Osteoblast (primary cell): ENCODE data around the gene EVPL. TPM values are rescaled to one million over a fixed set of nuclear protein-coding genes. Genes with fewer than 3 reads are reported as not detected.
"Not testable (repeated sequence)": the region's sequence is repeated elsewhere in the genome, so short reads cannot be mapped to it uniquely, and the experiment has no call there.

Experiments
- DNase-seq: peaks from one replicate; pipeline ENCODE4 v3.0.0; 2011; ENCODE audit warnings: low spot score, mixed read lengths; ENCODE audit not compliant: insufficient read length; ENCODE audit errors: missing footprints
- H2AFZ ChIP-seq: 2 replicates; pipeline ENCODE4 v1.6.0; 2011; ENCODE audit warnings: mild to moderate bottlenecking, low read length
- H3K27ac ChIP-seq: 2 replicates; pipeline ENCODE4 v1.5.1; 2011; ENCODE audit warnings: mild to moderate bottlenecking, low read depth, low read length, moderate library complexity
- H3K27me3 ChIP-seq: 2 replicates; pipeline ENCODE4 v1.6.0; 2012; ENCODE audit warnings: mild to moderate bottlenecking, control low read depth, inconsistent platforms, low read length, moderate library complexity; ENCODE audit not compliant: insufficient read depth
- H3K36me3 ChIP-seq: 2 replicates; pipeline ENCODE4 v1.5.1; 2011; ENCODE audit warnings: mild to moderate bottlenecking, low read length, control low read depth, moderate library complexity; ENCODE audit not compliant: insufficient read depth
- H3K4me1 ChIP-seq: 2 replicates; pipeline ENCODE4 v1.5.1; 2011; ENCODE audit warnings: mild to moderate bottlenecking, low read length, control low read depth, moderate library complexity; ENCODE audit not compliant: insufficient read depth
- H3K4me2 ChIP-seq: 2 replicates; pipeline ENCODE4 v1.6.0; 2011; ENCODE audit warnings: mild to moderate bottlenecking, low read length; ENCODE audit not compliant: insufficient read depth
- H3K4me3 ChIP-seq: fragments of 200-600 bp; sonication (generic); 3 replicates; pipeline ENCODE4 v1.5.1; 2012; ENCODE audit warnings: mild to moderate bottlenecking, low read length, inconsistent platforms; ENCODE audit not compliant: insufficient read depth
- H3K79me2 ChIP-seq: 2 replicates; pipeline ENCODE4 v1.6.0; 2012; ENCODE audit warnings: mild to moderate bottlenecking, low read length, control low read depth, inconsistent platforms; ENCODE audit not compliant: insufficient read depth
- H3K9me3 ChIP-seq: 2 replicates; pipeline ENCODE4 v1.5.1; 2011; ENCODE audit warnings: low read depth, low read length, control low read depth
- H4K20me1 ChIP-seq: 2 replicates; pipeline ENCODE4 v1.6.0; 2012; ENCODE audit warnings: mild to moderate bottlenecking, low read length, control low read depth; ENCODE audit not compliant: insufficient read depth
- CTCF ChIP-seq: IDR thresholded peaks from 2 replicates; pipeline ENCODE4 v1.5.1; 2011; ENCODE audit warnings: mild to moderate bottlenecking, low read depth, low read length, moderate library complexity; ENCODE audit errors: extremely low read depth
- total RNA-seq: library from RNA; depleted of rRNA; stranded (reverse); fragments of >200 nt; gene quantifications from 2 replicates; pipeline ENCODE4 v1.2.3, GENCODE V29; 2012

EVPL gene
- total RNA-seq, 1 donor = not detected

DNA sequence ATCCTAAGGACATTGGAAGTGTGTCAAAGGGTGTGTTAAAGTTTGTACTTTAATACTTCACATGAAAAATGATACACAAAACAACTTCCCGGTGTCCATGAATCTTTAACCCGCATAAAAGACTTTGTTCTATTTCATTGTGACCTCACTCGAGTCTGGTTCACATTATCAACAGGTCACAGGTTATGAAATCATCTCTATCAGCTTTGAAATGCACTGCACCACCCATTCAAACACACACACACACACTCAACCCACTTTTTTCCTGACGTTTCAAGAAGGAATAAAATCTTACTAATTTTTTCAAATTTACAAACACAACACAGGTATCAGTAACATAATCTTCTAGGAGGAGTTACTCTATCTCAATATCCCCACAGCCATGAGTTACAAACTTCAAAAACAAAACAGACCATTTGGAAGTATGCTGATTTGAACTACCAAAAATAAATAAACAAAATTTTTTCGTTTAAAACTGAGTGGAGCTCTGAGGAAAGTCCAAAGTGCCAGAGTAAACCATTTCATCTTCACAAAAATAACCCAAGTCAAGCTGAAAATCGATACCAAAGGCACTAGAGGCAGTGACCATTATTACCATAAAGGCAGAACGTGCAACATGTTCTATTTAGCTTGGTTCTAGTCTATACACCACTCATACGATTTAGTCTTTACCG is 50.8 kb downstream of the EVPL start:
- peak overlapping the region; percentile 14 for H3K4me3 ChIP-seq
- H3K27ac ChIP-seq = no peak overlapping the region
- H3K4me1 ChIP-seq = peaks cover 9% of the 10 kb centered on the region
- H2AFZ ChIP-seq = no peak overlapping the region
- H3K9me3 ChIP-seq = no peaks in the 10 kb centered on the region
- no peaks in the 10 kb centered on the region for H4K20me1 ChIP-seq
- no peaks in the 10 kb centered on the region for H3K27me3 ChIP-seq
- no peak for TF ChIP-seq CTCF
- DNase-seq = no peak
- H3K4me2 ChIP-seq = peak overlapping the region; percentile 49
- peaks cover 7% of the 10 kb centered on the region for H3K36me3 ChIP-seq
- H3K79me2 ChIP-seq = peaks cover 66% of the 10 kb centered on the region

DNA sequence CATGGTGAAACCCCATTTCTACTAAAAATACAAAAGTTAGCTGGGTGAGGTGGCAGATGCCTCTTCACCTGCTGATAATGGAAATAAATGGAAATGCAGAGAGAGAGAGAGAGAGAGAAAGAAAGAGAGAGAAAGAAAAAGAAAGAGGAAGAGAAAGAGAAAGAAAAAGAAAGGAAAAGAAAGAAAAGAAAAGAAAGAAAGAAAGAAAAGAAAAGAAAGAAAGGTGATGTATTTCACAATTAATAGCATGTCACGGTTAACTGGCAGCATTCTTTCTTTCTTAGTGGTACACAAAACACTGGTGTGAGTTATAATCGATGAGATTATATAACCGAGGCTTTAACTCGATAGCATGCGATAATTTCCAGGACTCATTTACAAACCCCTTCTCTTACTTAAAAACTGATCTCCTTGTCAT is 51.3 kb downstream of the EVPL start:
- H3K9me3 ChIP-seq = no peaks in the 10 kb centered on the region
- no peak overlapping the region for H3K4me2 ChIP-seq
- H3K4me3 ChIP-seq = no peak overlapping the region
- no peak overlapping the region for H2AFZ ChIP-seq
- no peak for TF ChIP-seq CTCF
- H3K36me3 ChIP-seq = peaks cover 9% of the 10 kb centered on the region
- no peaks in the 10 kb centered on the region for H3K27me3 ChIP-seq
- no peak overlapping the region for H3K27ac ChIP-seq
- peaks cover under 1% of the 10 kb centered on the region for H4K20me1 ChIP-seq
- peaks cover 9% of the 10 kb centered on the region for H3K4me1 ChIP-seq
- DNase-seq = peak; percentile 77
- H3K79me2 ChIP-seq = peaks cover 68% of the 10 kb centered on the region

DNA sequence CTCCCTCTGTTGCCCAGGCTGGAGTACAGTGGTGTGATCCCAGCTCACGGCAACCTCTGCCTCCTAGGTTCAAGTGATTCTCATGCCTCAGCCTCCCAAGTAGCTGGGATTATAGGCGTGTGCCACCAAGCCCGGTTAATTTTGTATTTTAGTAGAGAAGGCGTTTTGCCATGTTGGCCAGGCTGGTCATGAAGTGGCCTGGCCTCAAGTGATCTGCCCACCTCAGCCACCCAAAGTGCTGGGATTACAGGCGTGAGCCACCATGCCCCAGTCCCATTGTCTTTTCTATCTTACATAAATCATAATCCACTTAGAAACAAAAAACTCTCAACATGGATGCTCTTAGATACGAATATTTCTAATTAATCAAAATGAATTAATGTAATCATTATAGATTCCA is 51.9 kb downstream of the EVPL start:
- H3K4me3 ChIP-seq, H3K9me3 ChIP-seq, H4K20me1 ChIP-seq, H2AFZ ChIP-seq, DNase-seq, H3K27me3 ChIP-seq, H3K4me1 ChIP-seq, H3K4me2 ChIP-seq, H3K27ac ChIP-seq: not testable (repeated sequence)
- Histone ChIP-seq H3K36me3 (peaks cover 14% of the 10 kb centered on the region), H3K79me2 (peaks cover 69% of the 10 kb centered on the region)

DNA sequence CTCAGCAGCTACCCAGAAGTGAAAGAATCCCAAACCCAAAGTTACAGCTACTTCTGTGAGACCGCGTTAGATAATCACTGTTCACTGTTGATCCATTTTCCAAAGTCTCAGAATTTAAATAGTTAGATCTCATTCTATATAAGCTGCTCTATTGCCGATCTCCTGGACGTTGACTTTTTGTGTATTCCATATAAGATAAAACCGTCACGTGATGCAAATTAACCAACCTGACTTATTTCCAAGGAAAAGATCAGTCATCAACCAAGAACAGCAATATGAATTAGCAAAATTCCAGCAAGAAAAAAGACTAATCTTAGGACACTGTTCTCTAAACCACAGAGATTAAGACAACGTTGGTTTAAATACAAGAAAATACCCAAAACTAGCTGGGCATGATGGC is 56.5 kb downstream of the EVPL start:
- Histone ChIP-seq H3K36me3 (peaks cover 15% of the 10 kb centered on the region), H3K27me3 (no peaks in the 10 kb centered on the region), H3K9me3 (no peaks in the 10 kb centered on the region), H3K4me3 (no peak overlapping the region), H3K79me2 (peaks cover 50% of the 10 kb centered on the region), H3K4me1 (no peaks in the 10 kb centered on the region), H3K4me2 (no peak overlapping the region), H3K27ac (no peak overlapping the region), H4K20me1 (peaks cover 10% of the 10 kb centered on the region), H2AFZ (no peak overlapping the region)
- no peak for TF ChIP-seq CTCF
- no peak for DNase-seq
